HG03521 (cell line): ENCODE data around the gene PTPRT.

ENCODE experiments used
- ATAC-seq: cut with Tn5 transposase; IDR thresholded peaks from one replicate; pipeline ENCODE4 v1.9.1; 2021; ENCODE audit warnings: mild to moderate bottlenecking, moderate library complexity; ENCODE audit not compliant: unreplicated experiment

PTPRT gene

DNA sequence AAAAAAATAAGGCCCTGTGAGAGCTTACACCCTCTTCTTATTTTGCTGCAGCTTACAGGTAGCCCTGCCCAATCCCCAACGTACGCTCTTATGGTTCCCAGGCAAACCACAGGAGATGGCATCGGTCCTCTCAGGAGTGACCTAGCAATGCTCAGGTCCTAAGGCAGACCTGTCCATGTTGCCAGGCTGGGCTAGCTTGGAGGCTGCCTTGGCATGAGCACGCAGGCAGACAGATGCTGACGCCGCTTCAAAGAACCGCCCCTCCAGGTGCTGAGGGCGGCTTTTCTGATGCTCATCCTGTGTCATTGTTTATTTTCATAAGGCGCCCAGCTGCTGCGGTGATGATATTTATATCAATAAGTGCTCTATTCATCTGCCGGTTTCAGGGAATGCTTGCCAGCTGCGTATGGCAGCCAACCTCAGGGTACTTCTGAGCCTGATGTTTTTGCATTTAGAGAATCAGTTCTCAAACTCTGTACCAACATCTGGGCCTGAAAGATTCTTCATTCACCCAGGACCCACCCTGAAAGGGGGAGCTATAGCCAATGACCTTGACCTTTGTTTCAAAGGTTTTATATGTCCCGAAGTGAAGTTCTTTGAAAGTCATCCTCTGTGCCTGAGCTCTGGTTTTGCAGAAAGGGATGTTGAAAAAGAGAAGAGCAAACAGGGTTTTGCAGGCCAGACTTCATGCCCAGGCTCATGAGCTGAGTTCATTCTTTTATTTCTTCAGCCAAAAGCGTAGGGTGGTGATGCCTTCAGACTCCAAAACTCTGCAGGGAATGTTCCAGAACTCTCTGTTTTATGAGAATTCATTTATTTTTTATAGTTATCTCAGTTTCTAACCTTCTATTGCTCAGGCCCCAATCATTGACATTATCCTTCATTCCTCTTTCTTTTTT is 1095.9 kb downstream of the PTPRT start:
- ATAC-seq, result no peak

DNA sequence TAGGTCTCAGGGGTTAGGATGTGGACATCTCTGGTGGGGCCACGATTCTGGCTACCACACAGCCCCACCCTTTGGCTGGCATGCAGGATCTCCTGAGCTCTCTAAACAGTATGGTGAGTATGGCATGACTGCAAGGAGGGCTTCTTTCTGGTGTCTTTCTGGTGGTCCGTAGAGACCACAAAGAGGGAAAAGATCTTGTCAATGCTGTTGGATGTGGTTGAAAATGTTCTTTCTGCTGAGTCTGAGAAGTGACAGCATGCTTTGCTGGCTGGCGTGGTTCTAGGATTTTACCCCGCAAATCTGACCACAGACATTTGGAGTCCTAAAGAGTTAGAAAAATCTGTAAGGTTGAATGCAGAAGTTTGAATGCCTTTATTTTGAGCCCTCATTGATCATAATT is 1096.7 kb downstream of the PTPRT start:
- ATAC-seq, result no peak

DNA sequence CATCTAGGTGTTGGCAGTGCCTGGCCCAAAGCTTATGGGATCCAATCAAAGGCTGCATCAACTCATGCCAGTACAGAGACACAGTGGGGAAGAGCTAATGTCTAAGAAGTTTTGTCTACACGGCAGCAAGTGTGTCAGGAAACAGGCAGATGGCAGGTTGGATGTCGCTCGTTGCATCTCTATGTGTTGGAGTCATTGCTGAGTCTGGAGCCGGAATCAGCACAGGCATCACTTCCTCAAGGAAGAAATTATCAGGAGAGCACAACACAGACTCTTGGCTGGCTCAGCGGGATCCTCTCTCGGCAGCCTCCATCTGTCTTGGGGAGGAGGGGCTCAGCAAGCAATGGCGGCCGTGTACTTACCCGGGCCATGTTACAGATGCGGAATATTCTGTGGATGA is 1104.3 kb downstream of the PTPRT start:
- ATAC-seq, result no peak

GRCh38 chr20:42083280-42083679 is 1106.4 kb downstream of the PTPRT start:
- no peak for ATAC-seq

GRCh38 chr20:42082611-42083010 is 1107.1 kb downstream of the PTPRT start:
- ATAC-seq, result no peak

GRCh38 chr20:42080956-42081355 is 1108.8 kb downstream of the PTPRT start:
- no peak for ATAC-seq

GRCh38 chr20:42074944-42075343 is 1114.8 kb downstream of the PTPRT start:
- no peak for ATAC-seq

DNA sequence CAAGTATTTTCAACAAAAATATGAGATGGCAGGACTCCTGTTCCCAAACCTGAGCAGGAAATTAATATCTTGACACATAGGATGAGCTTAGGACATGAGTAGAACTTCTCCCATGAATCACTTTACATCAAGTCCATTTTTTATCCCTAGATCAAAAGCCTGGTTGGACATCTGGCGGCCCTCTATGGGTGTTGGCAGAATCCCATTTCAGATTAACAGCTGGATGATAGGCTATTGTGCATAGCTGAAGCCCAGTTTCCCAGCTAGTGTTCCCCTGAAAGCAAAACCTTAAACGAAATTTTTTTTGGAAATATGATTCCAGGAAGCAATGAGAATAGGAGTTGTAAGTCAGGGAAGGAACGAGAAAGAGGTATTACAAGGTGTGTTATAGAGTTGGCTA is 1122.1 kb downstream of the PTPRT start:
- ATAC-seq, result no peak

GRCh38 chr20:42067174-42067573 is 1122.5 kb downstream of the PTPRT start:
- no peak for ATAC-seq

- ATAC-seq, result no peak
Observed at GRCh38 chr20:42063141-42063540, 1126.6 kb downstream of the PTPRT start.

DNA sequence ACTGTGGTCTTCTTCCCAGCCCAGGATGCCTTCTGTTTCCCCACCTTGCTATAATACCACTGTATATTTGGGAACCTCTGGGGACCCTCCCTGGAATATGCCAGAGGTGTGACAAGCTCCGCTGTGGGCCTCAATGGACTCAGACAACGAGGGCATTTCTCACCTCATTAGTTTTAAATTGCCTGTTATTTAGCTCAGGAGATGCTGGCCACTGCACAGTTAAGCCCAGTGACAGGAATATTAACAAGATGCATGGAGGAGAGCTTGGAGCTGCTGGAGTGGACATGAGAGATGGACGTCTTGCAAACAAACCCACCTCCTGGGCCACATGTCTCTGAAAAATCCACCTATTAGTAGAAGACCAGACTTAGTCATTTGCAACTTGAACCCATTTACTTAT is 1136.4 kb downstream of the PTPRT start:
- no peak for ATAC-seq

DNA sequence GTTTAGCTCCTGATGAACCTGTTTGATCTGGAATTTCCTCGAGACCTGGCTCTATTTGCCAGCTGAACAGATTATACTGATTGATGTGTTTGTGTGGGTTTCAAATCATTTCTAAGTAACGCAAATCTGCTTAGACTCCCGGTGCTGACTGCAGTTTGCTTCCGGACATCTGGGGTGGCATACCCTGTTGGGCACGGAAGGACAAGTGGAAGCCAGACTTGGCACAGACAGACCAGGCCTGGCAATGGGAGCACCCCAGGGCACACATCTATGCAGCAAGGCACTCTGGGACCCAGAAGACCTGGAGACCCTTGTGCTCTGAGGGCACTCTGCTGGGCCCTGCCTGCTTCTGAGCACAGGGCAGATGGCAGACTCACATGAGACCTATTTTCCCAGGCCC is 1137.8 kb downstream of the PTPRT start:
- ATAC-seq, result no peak

GRCh38 chr20:42046371-42047085 is 1143.2 kb downstream of the PTPRT start:
- no peak for ATAC-seq

DNA sequence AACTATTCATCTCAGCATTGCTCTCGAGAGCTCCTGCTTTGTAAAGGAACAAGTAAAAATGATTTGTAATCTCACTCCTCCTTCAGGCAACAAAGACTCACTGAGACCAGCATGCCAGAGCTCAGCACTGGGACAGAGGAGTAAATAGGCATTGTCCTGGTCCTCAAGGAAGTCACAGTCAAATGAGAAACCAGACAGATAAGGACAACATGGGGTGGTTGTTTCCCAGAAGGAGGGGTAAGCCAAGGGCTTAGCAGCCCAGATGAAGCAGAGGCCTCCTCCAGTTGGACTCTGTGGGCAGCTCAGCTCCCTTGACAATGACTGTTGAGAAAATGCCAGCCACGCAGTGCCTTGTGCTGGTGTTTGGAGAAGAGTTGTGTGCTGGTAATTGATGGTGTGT is 1145.8 kb downstream of the PTPRT start:
- no peak for ATAC-seq

- ATAC-seq, result no peak
Observed at GRCh38 chr20:42041000-42041565, 1148.6 kb downstream of the PTPRT start.

- no peak for ATAC-seq
Observed at GRCh38 chr20:42027746-42028268, 1161.9 kb downstream of the PTPRT start.

DNA sequence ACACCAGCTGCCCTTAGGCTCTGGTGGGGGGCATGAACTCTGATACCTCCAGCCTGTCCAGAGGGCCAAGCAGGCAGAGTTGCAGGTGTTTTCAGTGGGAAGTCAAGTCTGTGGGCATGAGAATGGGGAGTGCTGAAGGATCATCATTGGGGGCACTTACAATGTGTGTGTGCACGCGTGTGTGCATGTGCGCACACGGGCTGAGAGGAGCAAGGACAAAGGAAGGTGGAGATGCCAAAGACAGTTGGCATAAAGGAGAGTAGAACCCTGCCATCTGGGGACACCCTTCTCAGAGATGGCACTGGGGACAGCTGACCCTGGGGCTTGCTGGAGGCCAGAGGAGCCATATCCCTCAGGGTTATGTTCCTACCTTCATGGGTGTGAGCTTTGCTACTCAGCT is 1163.1 kb downstream of the PTPRT start:
- no peak for ATAC-seq

DNA sequence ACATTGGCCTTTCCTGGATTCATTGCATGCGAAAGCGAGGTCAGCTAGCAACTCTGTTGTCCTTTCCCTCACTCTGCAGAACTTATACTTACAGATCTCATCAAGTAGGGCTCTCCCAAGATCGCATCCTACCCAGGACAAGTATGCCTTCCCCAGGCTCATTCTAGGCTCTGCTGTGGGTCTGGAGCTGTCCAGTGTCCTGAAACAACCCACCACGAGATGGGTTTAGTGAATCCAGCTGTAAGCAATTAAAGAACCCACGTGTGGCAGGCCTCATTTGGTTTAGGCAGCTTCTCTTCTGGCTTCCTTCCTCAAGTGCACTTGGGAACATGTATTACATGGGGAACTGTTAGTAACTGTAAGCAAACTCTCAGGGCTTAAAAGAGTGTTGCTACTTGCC is 1165.1 kb downstream of the PTPRT start:
- no peak for ATAC-seq
